ENCODE data around the gene TPM3.

- no peak for TF ChIP-seq POLR2AphosphoS5 (IDR thresholded peaks at IDR 0.05)
- no peak for TF ChIP-seq CTCF (IDR thresholded peaks at IDR 0.05; ENCODE audit: poor library complexity, severe bottlenecking)
- TF ChIP-seq EP300 (conservative IDR thresholded peaks at IDR 0.05; ENCODE audit: poor library complexity, severe bottlenecking) = no peak
- no peak for TF ChIP-seq EZH2 (IDR thresholded peaks at IDR 0.05; ENCODE audit: borderline replicate concordance, insufficient read depth, low read length, poor library complexity, severe bottlenecking)
- TF ChIP-seq TAF1 (IDR thresholded peaks at IDR 0.05; ENCODE audit: low read depth) = no peak
These were observed at the start of gene TPM3 for GRCh38 chr1:154191990-154192461.
